SIG-M5 treated with dmso at 0.1 percent for 504 hours (cell line): ENCODE results near the gene NRP1.

Source experiments
- DNase-seq: peaks from one replicate; lab custom pipeline; 2025; ENCODE audit not compliant: unreplicated experiment; lab: John Stamatoyannopoulos, UW

Gene NRP1

DNA sequence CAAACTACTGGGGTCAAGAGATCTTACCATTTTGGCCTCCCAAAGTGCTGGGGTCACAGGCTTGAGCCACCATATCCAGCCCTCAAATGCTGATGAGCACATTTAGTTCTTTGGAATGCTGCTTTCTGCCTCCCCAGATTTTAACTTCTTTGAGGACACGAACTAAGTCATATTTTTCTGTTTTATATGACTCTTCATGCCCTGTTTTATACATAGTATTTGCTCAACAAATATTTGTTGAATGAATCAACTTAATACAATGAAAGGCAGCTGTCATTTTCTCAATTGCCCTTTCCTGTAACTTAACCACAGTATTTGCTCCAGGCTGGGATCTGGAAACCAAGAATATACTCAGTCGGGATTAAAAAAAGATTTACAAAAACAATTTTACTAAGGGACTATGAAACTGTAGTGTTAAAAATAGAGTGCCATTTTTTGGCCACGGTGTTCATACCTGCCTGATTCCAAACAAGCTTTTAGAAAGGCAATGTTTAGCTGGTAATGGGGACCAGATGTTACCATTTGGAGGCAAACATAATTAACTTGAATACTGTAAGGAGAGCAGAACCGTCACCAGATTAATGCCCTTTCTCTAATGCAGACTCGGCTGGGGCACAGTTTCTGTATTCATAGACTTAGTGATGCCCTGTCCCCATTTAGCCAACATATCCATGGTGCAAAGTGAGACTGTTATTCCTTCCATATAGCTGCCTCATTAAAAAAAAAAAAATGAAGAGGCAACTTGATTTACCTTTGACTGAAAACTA is 117.6 kb downstream of the NRP1 start:
- DNase-seq = peak; percentile 16

DNA sequence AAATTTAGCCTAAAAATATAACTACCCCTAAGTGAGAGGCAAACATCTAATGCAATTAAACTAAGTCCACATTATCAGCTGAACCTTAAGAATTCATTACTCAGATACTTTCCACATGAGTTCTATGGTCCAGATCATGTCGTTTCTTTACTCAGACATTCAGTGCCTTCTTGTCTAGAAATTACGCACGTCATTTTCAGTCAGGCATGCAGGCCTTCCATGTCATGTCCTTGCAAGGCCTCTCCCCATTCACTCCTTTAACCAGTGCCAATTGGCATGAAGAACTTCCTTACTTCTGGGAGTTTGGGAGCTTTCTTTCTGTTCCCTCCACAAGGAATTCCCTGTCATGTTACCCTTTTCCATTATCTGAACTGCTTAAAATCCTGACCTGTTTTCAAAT is 118.8 kb downstream of the NRP1 start:
- DNase-seq = no peak

DNA sequence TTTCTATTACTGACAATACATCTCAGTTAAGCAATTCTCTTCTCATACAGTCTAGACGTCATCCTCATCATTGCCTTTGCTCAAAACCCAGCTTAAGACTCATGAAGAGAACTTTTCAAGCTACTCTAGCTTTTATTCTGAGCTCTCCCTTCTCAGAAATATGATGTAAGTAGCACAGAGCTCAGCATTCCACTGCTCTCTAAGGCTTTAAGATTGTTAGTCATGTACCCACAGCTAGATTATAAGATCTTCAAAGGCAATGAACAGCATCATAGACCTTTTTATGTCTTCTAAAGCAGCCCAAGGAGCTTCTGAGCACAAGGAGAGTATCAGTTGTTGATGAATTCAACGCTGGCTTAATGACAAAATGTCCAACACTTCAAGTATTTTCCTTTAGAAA is 119.3 kb downstream of the NRP1 start:
- no peak for DNase-seq

GRCh38 chr10:33214174-33214573 is 120.3 kb downstream of the NRP1 start:
- DNase-seq = no peak

GRCh38 chr10:33212061-33212748 is 122.3 kb downstream of the NRP1 start:
- peak; percentile 0 for DNase-seq

GRCh38 chr10:33211106-33211878 is 123.2 kb downstream of the NRP1 start:
- DNase-seq = no peak

DNA sequence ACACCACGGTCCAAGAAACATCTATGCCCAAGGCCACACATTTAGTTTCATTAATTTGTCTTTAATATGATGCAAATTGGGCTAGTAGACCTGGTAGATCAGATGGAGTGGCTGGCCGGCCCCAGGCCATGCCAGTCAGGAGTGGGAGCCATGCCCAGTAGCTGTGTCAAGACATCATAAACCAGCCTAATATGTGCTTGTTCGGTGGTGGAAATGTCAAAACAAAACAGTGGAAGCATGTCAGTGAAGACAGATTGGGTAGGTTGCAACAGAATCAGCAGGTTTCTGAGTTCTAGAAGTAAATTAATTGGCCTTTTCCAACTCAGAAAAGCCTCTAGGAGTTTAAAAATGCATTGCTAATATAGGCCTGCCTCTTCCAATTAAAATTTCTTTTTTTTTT is 124.7 kb downstream of the NRP1 start:
- no peak for DNase-seq

- no peak for DNase-seq
Observed at GRCh38 chr10:33208166-33208565, 126.3 kb downstream of the NRP1 start.

DNA sequence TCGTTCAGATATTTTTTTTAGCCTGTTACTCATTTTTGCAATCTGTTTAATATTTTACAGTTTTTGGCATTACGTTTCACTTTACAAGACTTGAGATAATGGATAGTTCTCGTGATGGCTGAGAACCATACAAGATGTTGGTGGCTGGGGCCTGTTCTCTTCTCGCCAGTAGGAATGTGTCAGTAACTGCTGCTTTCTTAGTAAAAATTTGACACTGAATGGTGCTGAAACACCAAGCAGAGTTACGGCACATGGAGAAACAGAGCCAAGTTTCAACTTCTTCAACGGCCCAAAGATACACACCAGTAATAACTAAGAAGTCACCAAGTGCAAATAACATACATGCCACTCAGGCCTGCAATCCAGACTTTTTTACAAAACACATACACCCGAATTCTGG is 130.4 kb downstream of the NRP1 start:
- no peak for DNase-seq

DNA sequence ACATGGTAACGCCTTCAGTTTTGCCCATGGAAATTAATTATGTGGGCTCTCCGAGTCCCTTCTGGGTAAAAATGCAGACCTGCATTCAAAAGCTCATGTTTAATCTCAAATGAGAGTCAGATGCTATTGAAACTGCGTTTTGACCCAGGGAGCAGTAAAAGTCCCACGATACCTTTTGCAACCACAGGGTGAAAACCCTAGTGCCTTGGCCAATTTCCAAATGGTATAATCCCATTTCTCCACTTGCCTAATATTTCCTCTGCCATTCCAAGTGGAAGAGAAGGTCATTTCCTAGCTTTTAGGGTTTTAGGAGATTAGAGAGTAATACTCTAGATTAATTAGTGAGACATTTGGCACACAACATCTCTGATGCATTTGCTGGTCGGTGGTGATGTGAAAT is 132.5 kb downstream of the NRP1 start:
- no peak for DNase-seq

- DNase-seq = no peak
Observed at GRCh38 chr10:33201056-33201780, 133.2 kb downstream of the NRP1 start.

- DNase-seq = no peak
Observed at GRCh38 chr10:33199731-33200232, 134.7 kb downstream of the NRP1 start.

- no peak for DNase-seq
Observed at GRCh38 chr10:33198610-33199009, 135.9 kb downstream of the NRP1 start.

DNA sequence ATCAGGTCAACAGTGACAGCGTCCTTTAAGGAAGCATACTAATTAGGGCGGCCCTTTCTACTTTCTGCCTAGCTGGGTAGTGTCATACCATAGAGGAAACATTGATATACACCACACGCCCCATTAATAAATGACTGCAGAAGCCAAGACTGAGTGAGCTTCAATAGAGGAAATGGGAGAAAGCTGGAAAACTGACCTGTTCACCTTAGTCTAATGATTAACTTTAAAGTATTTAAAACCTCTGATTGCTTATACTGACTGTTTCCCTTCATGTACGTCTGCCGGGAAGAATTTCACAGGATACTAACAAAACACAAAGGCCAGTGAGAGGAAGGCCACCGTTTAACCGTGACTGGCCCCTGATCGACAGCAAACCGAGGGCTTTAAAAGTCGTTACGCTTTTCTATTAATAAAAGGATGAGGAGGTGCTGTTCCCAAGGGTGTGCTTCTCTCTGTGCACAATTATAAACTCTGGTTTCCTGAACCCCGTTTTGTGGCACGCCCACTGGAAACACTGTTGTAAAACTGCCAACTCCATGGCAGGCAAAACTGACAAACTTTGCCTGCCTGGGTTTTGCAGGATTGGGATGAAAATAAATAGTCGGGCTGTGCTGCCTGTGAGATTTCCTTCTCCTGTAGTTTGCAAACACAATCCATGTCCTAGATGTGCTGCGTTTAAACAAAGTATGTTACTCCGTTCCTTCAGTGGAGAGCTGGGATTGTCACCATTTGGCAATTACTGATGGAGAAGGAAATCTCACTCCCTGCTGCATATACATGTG is 137.6 kb downstream of the NRP1 start:
- no peak for DNase-seq

DNA sequence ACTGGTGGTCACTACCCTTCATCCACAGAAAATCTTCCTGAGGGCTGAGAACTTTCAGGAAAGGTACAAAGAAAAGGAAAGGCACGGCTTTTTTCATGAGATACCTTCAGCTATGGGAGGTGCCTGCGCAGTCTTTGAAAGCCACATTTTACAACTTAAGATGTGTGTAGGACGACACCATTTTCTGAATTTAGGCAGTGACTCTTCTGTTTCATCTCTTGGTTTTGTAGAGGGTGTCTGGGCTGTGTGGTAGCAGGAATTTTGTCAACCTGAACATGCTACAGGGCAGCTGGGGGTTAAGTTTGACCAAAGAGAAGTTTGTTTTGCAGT is 138.1 kb downstream of the NRP1 start:
- DNase-seq = no peak

GRCh38 chr10:33195608-33196376 is 138.7 kb downstream of the NRP1 start:
- no peak for DNase-seq

GRCh38 chr10:33193701-33194521 is 140.6 kb downstream of the NRP1 start:
- peak; percentile 34 for DNase-seq

DNA sequence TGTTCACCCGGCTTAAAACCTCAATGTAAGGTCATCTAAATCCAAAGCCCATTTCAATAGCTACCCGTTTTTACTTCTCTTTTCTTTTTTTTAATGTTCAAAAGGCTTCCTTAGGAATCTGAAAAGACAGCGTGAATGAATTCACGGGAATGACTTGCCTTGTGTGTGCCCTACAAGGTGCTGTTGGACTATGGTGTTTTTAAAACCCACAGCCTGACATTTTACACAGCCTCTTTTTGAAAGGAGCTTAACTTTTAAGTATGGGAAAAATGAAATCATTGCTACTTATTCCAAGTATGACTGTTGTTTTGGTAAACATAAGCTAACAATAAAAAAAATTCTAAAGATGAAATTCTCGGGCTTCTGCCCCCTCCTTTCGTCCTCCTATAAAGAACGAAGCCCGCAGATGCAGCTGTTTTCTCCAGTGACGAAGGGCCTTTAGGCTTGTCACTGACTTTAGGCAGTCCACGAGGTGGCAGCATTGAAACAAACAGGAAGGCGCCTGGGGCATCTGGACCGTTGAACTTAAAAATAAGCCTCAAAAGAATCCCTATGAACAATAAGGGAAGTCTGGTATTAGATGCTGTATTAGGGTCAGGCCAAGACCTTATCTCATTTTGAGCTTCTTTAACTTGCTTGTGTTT is 141.3 kb downstream of the NRP1 start:
- DNase-seq = peak; percentile 80
